Myocyte (in vitro differentiated cells): ENCODE data around the gene NCLN. TPM values are rescaled to one million over a fixed set of nuclear protein-coding genes. Genes with fewer than 3 reads are reported as not detected.

ENCODE experiments used
- DNase-seq: peaks from one replicate; pipeline ENCODE4 v3.0.0-alpha.2; 2012; ENCODE audit warnings: low read depth
- total RNA-seq: library from RNA; depleted of rRNA; stranded (reverse); fragments of >200 nt; gene quantifications from 2 replicates; pipeline ENCODE4 v1.2.3, GENCODE V29; 2014

NCLN gene
- total RNA-seq, 1 donor from 2014 or later: 58.1 TPM

GRCh38 chr19:3252650-3253049 lies 66.9 kb downstream of the NCLN start:
- DNase-seq: no peak

GRCh38 chr19:3253270-3253669 lies 67.5 kb downstream of the NCLN start:
- DNase-seq: no peak

- no peak for DNase-seq
These were observed 68.8 kb downstream of the NCLN start for GRCh38 chr19:3254520-3254919.

GRCh38 chr19:3257071-3257470 lies 71.3 kb downstream of the NCLN start:
- DNase-seq: no peak

Other genes with a start within 250 kb of the NCLN start
- 4.0 and 4.5 TPM in 2 replicates for gene ZNF77, start 241.0 kb upstream of the NCLN start, total RNA-seq
- not detected in 2 replicates for gene TLE6, start 208.4 kb upstream of the NCLN start, total RNA-seq
- 0.08 TPM in 1 of 2 replicates, not detected in the other for gene TLE2, start 156.7 kb upstream of the NCLN start, total RNA-seq
- gene TLE5, start 123.4 kb upstream of the NCLN start, total RNA-seq: 295 and 328 TPM in 2 replicates
- gene GNA11, start 91.6 kb upstream of the NCLN start, total RNA-seq: 52.1 and 54.6 TPM in 2 replicates
- 0.05 and 0.47 TPM in 2 replicates for gene GNA15, start 49.9 kb upstream of the NCLN start, total RNA-seq
- 0.29 TPM in 1 of 2 replicates, not detected in the other for gene S1PR4, start 7.2 kb upstream of the NCLN start, total RNA-seq
- gene CELF5, start 38.7 kb downstream of the NCLN start, total RNA-seq: not detected in 2 replicates
- gene NFIC, start 180.7 kb downstream of the NCLN start, total RNA-seq: 71.4 and 82.9 TPM in 2 replicates